ENCODE data around the gene CD28.

DNA sequence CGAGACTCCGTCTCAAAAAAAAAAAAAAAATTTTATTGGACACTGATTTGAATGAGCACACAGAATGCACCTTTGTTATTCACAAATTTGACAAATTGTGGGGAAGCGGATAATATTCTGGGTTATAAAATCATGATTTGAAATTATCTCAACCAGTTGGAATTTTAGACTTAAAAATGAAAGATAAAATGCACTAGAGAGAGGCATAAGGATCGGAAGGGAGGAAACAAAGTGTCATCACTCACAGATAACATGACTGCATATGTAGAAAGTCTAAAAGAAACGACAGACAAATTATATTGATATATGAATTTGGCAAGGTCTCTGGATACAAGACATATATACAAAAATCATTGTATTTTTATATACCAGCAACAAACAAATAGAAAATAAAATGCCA lies 70.6 kb downstream of the CD28 start:
- TF ChIP-seq, protein P1, sequence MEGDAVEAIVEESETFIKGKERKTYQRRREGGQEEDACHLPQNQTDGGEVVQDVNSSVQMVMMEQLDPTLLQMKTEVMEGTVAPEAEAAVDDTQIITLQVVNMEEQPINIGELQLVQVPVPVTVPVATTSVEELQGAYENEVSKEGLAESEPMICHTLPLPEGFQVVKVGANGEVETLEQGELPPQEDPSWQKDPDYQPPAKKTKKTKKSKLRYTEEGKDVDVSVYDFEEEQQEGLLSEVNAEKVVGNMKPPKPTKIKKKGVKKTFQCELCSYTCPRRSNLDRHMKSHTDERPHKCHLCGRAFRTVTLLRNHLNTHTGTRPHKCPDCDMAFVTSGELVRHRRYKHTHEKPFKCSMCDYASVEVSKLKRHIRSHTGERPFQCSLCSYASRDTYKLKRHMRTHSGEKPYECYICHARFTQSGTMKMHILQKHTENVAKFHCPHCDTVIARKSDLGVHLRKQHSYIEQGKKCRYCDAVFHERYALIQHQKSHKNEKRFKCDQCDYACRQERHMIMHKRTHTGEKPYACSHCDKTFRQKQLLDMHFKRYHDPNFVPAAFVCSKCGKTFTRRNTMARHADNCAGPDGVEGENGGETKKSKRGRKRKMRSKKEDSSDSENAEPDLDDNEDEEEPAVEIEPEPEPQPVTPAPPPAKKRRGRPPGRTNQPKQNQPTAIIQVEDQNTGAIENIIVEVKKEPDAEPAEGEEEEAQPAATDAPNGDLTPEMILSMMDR (IDR thresholded peaks at IDR 0.05) = no peak
- no peak for TF ChIP-seq POLR2A (IDR thresholded peaks at IDR 0.05)
